LNCaP clone FGC (cell line): ENCODE data around the gene SNCAIP.
"Not testable (repeated sequence)": the region's sequence is repeated elsewhere in the genome, so short reads cannot be mapped to it uniquely, and the experiment has no call there.

Source experiments
- DNase-seq: peaks from one replicate; pipeline ENCODE4 v3.0.0-alpha.2; 2011; ENCODE audit warnings: low read depth
- H3K4me3 ChIP-seq: 2 replicates; pipeline ENCODE4 v1.5.1; 2011; ENCODE audit warnings: mild to moderate bottlenecking, low read depth, low read length, control low read depth
- TF ChIP-seq, protein P1 (sequence below): IDR thresholded peaks from 2 replicates; pipeline ENCODE4 v1.5.1; 2012; ENCODE audit warnings: mild to moderate bottlenecking; ENCODE audit not compliant: control insufficient read depth, insufficient read depth; ENCODE audit errors: extremely low read depth

The SNCAIP gene

DNA sequence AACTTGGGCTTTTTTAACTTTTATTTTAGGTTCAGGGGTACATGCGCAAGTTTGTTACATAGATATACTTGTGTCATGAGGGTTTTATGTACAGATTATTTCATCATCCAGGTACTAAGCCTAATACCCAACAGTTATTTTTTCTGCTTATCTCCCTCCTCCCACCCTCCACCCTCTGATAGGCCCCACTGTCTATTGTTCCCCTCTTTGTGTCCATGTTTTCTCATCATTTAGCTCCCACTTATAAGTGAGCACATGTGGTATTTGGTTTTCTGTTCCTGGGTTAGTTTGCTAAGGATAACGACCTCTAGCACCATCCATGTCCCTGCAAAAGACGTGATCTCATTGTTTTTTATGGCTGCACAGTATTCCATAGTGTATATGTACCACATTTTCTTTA is 172.1 kb downstream of the SNCAIP start:
- no peak overlapping the region for H3K4me3 ChIP-seq
- TF ChIP-seq, protein P1, sequence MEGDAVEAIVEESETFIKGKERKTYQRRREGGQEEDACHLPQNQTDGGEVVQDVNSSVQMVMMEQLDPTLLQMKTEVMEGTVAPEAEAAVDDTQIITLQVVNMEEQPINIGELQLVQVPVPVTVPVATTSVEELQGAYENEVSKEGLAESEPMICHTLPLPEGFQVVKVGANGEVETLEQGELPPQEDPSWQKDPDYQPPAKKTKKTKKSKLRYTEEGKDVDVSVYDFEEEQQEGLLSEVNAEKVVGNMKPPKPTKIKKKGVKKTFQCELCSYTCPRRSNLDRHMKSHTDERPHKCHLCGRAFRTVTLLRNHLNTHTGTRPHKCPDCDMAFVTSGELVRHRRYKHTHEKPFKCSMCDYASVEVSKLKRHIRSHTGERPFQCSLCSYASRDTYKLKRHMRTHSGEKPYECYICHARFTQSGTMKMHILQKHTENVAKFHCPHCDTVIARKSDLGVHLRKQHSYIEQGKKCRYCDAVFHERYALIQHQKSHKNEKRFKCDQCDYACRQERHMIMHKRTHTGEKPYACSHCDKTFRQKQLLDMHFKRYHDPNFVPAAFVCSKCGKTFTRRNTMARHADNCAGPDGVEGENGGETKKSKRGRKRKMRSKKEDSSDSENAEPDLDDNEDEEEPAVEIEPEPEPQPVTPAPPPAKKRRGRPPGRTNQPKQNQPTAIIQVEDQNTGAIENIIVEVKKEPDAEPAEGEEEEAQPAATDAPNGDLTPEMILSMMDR: no peak
- DNase-seq: no peak

DNA sequence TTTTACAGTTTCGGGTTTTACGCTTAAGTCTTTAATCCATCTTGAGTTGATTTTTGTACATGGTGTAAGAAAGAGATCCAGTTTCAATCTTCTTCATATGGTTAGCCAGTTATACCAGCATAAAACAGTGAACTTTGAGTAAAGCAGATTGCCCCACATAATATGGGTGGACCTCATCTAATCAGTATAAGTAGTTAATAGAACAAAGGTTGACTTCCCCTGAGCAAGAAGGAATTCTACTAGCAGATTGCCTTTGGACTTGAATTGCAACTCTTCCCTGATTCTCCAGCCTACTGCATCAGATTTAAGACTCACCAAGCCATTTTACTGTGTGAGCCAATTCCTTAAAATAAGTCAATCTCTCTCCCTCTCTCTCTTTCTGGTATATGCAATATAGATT is 173.2 kb downstream of the SNCAIP start:
- TF ChIP-seq, protein P1: no peak
- H3K4me3 ChIP-seq: no peak overlapping the region
- DNase-seq: no peak

DNA sequence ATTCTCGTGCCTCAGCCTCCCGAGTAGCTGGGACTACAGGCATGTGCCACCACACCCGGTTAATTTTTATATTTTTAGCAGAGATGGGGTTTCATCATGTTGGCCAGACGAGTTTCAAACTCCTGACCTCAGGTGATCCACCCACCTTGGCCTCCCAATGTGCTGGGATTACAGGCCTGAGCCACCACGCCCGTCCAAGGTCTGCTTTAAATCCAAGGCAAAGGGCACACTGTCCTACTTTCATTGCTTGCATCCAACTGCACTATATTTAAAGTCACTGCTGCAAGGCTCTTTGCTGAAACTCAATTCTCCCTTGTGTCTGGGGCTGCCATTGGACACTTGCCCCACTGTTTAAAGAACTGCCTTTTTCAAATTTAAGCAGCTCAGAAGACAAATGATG is 174.6 kb downstream of the SNCAIP start:
- DNase-seq, H3K4me3 ChIP-seq: not testable (repeated sequence)

DNA sequence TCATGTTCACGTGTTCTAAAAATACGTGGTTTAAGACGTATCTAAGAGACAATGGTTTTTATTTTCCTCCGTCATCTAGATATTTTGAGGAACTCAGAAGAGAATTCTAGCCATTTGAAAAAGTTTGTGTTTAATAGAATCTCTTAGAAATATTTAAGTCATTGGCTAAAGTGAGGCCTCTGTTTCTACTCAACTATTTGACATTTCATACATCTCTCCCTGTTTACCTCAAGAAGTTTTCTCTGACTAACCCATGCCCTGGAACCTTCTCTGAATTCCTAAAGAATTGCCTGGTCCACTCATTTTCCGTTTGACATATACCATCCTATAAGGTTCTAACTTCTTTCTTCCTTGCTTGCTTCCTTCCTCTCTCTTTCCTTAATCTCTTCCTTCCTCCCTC is 178.7 kb downstream of the SNCAIP start:
- DNase-seq: no peak
- no peak overlapping the region for H3K4me3 ChIP-seq
- TF ChIP-seq, protein P1: no peak

DNA sequence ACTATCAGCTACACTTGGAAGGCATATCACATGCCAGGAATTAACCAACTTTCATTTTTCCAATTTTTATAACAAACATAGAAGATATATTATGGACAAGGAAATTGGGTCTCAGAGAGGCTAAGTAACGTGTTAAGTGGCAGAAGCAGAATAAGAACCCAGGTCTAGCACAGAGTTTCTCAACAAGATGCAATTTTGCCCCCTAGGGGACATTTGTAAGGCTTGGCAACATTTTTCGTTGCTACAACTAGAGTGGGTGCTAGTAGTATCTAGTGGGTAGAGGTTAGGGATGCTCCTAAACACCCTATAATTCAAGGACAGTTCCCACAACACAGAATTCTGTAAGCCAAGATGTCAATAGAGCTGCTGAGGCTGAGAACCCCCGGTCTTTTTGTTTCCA is 180.6 kb downstream of the SNCAIP start:
- no peak overlapping the region for H3K4me3 ChIP-seq
- DNase-seq: no peak
- TF ChIP-seq, protein P1: peak; percentile 35

DNA sequence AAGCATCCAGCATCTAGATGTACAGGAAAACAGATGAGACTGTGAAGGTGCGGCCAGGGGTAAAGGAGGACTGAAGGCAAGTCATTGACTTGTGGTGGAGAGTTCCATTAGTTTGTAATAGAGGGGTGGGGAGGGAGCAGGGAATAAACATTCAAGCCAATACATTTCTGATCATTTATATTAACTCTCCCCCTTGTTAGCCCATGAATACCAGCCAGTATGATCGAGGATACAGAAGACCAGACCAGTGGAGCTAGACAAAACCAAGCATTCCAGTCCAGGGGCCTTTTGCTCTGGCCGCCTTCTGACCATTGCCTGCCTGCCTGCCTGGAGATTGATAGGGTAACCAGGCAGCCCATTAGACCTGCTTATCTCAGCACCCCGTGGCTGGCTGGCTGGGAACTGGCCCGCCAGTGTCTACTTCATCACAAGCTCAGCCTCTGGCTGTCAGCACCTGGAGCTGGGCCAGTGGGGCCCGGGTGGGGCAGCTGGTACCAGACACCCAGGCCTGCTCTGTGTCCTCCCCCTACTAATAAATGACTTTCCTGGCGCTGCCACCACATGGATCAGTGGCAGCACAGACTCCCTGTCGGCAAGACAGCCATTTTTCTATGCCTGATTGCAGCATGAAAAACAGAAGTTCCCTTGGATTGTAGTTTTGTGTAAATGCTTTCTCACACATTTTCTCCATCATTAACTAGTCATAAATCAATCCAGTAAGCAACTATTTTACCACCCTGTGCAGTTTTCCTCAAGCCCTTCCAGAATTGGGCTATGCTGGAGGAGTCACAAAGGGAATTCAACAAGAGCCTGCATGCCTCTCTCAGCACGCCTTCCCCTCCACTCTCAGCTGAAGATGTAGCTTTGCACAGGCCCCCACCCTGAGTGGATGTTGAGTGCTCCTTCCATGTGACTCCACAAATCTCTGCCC is 181.3 kb downstream of the SNCAIP start:
- no peak overlapping the region for H3K4me3 ChIP-seq
- TF ChIP-seq, protein P1: no peak

DNA sequence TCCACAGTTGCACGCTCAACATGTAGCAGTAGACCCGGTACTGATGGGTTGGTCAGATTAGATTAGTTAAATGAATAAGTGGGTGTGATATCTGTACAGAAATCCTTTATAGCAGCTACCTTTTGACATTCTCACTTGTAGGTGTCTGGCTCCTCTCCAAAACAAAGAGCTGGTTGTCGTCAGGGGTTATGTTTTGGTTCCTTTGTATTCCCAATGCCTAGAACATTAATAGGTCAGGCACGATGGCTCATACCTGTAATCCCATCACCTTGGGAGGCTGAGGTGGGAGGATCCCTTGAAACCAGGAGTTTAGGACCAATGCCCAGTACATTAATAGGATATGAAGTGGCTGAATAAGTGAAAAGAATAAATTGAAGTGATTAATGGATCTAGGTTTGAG is 182.1 kb downstream of the SNCAIP start:
- TF ChIP-seq, protein P1: no peak

More for the DNA sequence above, 181.3 kb downstream of the SNCAIP start:
- no peak for DNase-seq

More for the DNA sequence above, 182.1 kb downstream of the SNCAIP start:
- no peak overlapping the region for H3K4me3 ChIP-seq
- no peak for DNase-seq
